HepG2 (cell line): Measurements from ENCODE around the gene JOSD1. TPM values are rescaled to one million over a fixed set of nuclear protein-coding genes. Genes with fewer than 3 reads are reported as not detected.

Experiments used
- ATAC-seq: fragments of 200-7000 bp; cut with Tn5 transposase; 3 replicates; pipeline ENCODE4 v1.9.1; 2020; ENCODE audit warnings: mild to moderate bottlenecking, moderate library complexity
- BruUV-seq: library from RNA; stranded (reverse); fragments of 400-500 nt; replicated peaks from 2 replicates; lab custom pipeline; 2021; lab: Mats Ljungman, UMichigan
- CTCF ChIA-PET: fragments of 300-600 bp; formaldehyde crosslinking; extraction: SDS; loops from one replicate; lab custom pipeline; 2021; ENCODE audit warnings: low total read pairs, inconsistent platforms, low intra/inter-chr PET ratio; lab: Yijun Ruan, JAX
- POLR2A ChIA-PET: fragments of 350-600 bp; sonication (Branson Sonifier 250); formaldehyde crosslinking; loops from one replicate; lab custom pipeline; 2020; ENCODE audit warnings: antibody characterized with exemption, inconsistent platforms; lab: Yijun Ruan, JAX
- DNase-seq: peaks from one replicate; pipeline ENCODE4 v3.0.0-alpha.2; 2015; ENCODE audit warnings: low spot score
- FAIRE-seq: peaks from 3 replicates; lab custom pipeline; 2011; peaks lifted over from hg19 to GRCh38; lab: Jason Lieb, UNC
- H2AFZ ChIP-seq: one replicate; pipeline ENCODE4 v1.6.1; 2011; ENCODE audit warnings: low read length, inconsistent platforms
- H3K27ac ChIP-seq: fragments of 300-600 bp; 3 replicates; pipeline ENCODE4 v1.8.0; 2011; ENCODE audit warnings: mixed run types, mild to moderate bottlenecking, mixed read lengths, low read length, inconsistent platforms; ENCODE audit not compliant: insufficient read depth; ENCODE audit errors: extremely low read length
- H3K27me3 ChIP-seq, 2 experiments: fragments of 200-600 bp in 1 of 2; 2 replicates in 1 of 2; 3 replicates in 1 of 2; pipeline versions ENCODE4 v1.6.0 to v1.8.0; 2011; ENCODE audit warnings: low read length in 2 of 2, mild to moderate bottlenecking in 2 of 2, moderate library complexity in 2 of 2, inconsistent platforms in 1 of 2; ENCODE audit not compliant: insufficient read depth in 2 of 2, control insufficient read depth in 1 of 2
- H3K36me3 ChIP-seq, 2 experiments: fragments of 200-600 bp in 1 of 2; replicated peaks in 1 of 2; 2 replicates in 1 of 2; 3 replicates in 1 of 2; pipeline versions ENCODE4 v1.5.1 to v1.8.0; 2011; ENCODE audit warnings: low read length in 2 of 2, inconsistent platforms in 1 of 2; ENCODE audit not compliant: insufficient read depth in 2 of 2, control insufficient read depth in 1 of 2
- H3K4me1 ChIP-seq: 2 replicates; pipeline ENCODE4 v1.5.1; 2012; ENCODE audit warnings: low read length, inconsistent platforms; ENCODE audit not compliant: insufficient read depth
- H3K4me2 ChIP-seq: 2 replicates; pipeline ENCODE4 v1.6.0; 2011; ENCODE audit warnings: low read depth, low read length, inconsistent platforms
- H3K4me3 ChIP-seq, 3 experiments: fragments of 200-600 bp in 1 of 3; sonication (generic), shearing (Covaris generic) in 1 of 3; replicated peaks in 1 of 3; 2 replicates each; pipeline ENCODE4 v1.5.1; 2011 to 2016; ENCODE audit warnings: low read length in 3 of 3, inconsistent platforms in 2 of 3, low read depth in 2 of 3, mild to moderate bottlenecking in 2 of 3, control low read depth in 1 of 3, mixed read lengths in 1 of 3; ENCODE audit not compliant: insufficient read depth in 1 of 3
- H3K79me2 ChIP-seq: one replicate; pipeline ENCODE4 v1.6.1; 2011; ENCODE audit warnings: low read length, inconsistent platforms; ENCODE audit not compliant: insufficient read depth
- H3K9ac ChIP-seq: 2 replicates; pipeline ENCODE4 v1.6.0; 2011; ENCODE audit warnings: mild to moderate bottlenecking, low read depth, low read length, inconsistent platforms; ENCODE audit not compliant: insufficient read depth
- H3K9me3 ChIP-seq: 2 replicates; pipeline ENCODE4 v1.5.1; 2012; ENCODE audit warnings: mild to moderate bottlenecking, low read length
- H4K20me1 ChIP-seq: 2 replicates; pipeline ENCODE4 v1.6.0; 2011; ENCODE audit warnings: inconsistent platforms, mild to moderate bottlenecking, low read length, moderate library complexity; ENCODE audit not compliant: insufficient read depth
- BATF2 ChIP-seq: sonication (generic); formaldehyde crosslinking; IDR thresholded peaks from 2 replicates; pipeline ENCODE4 v1.8.0; 2022; ENCODE audit warnings: mild to moderate bottlenecking, missing genetic modification reagents, moderate library complexity
- CCAR2 ChIP-seq: fragments of 200-400 bp; formaldehyde crosslinking; optimal IDR thresholded peaks from 2 replicates; pipeline ENCODE3; 2018; ENCODE audit warnings: low read depth, mild to moderate bottlenecking, low read length, moderate library complexity
- IRF1 ChIP-seq: sonication (generic); formaldehyde crosslinking; IDR thresholded peaks from 2 replicates; pipeline ENCODE4 v1.4.0; 2020; ENCODE audit warnings: low read depth, mild to moderate bottlenecking, missing genetic modification reagents
- KLF16 ChIP-seq, 2 experiments: sonication (generic) in 1 of 2; formaldehyde crosslinking in 1 of 2; IDR thresholded peaks; 2 replicates each; pipeline versions ENCODE4 v1.6.1 to v1.8.0; 2016 to 2023; ENCODE audit warnings: missing genetic modification reagents in 2 of 2, missing compliant biosample characterization in 1 of 2
- MIXL1 ChIP-seq: IDR thresholded peaks from 2 replicates; pipeline ENCODE4 v1.6.1; 2016
- NBN ChIP-seq: fragments of 450-650 bp; conservative IDR thresholded peaks from 2 replicates; pipeline ENCODE4 v1.6.1; 2017
- NCOR1 ChIP-seq: fragments of 200-600 bp; sonication (generic); IDR thresholded peaks from 2 replicates; pipeline ENCODE4 v1.7.0; 2017; ENCODE audit warnings: antibody characterized with exemption, low read length, borderline replicate concordance
- RNF219 ChIP-seq: sonication (generic); formaldehyde crosslinking; IDR thresholded peaks from 2 replicates; pipeline ENCODE4 v1.5.0; 2020; ENCODE audit warnings: mild to moderate bottlenecking, missing genetic modification reagents
- SALL2 ChIP-seq: sonication (generic); formaldehyde crosslinking; IDR thresholded peaks from 2 replicates; pipeline ENCODE4 v1.8.1; 2023; ENCODE audit warnings: mild to moderate bottlenecking, missing genetic modification reagents, inconsistent platforms
- SIX4 ChIP-seq: sonication (generic); formaldehyde crosslinking; IDR thresholded peaks from 2 replicates; pipeline ENCODE4 v1.4.0; 2020; ENCODE audit warnings: missing genetic modification reagents
- TBP ChIP-seq: sonication (generic); formaldehyde crosslinking; IDR thresholded peaks from 2 replicates; pipeline ENCODE4 v1.5.0; 2020; ENCODE audit warnings: missing genetic modification reagents
- ZBTB7A ChIP-seq: sonication (generic); formaldehyde crosslinking; IDR thresholded peaks from 2 replicates; pipeline ENCODE4 v1.8.0; 2022; ENCODE audit warnings: mild to moderate bottlenecking, missing genetic modification reagents
- ZNF292 ChIP-seq: sonication (generic); formaldehyde crosslinking; IDR thresholded peaks from 2 replicates; pipeline ENCODE4 v1.8.1; 2022; ENCODE audit warnings: mild to moderate bottlenecking, low read depth, missing genetic modification reagents, borderline replicate concordance
- ZNF3 ChIP-seq: IDR thresholded peaks from 2 replicates; pipeline ENCODE4 v1.7.0; 2017; ENCODE audit warnings: inconsistent platforms
- ZNF619 ChIP-seq: sonication (generic); formaldehyde crosslinking; IDR thresholded peaks from 2 replicates; pipeline ENCODE4 v1.4.0; 2020; ENCODE audit warnings: mild to moderate bottlenecking, missing genetic modification reagents
- ZNF678 ChIP-seq: sonication (generic); formaldehyde crosslinking; IDR thresholded peaks from 2 replicates; pipeline ENCODE4 v1.4.0; 2020; ENCODE audit warnings: mild to moderate bottlenecking, missing genetic modification reagents
- ZNF747 ChIP-seq: sonication (generic); formaldehyde crosslinking; IDR thresholded peaks from 2 replicates; pipeline ENCODE4 v1.8.1; 2023; ENCODE audit warnings: missing genetic modification reagents, mild to moderate bottlenecking, borderline replicate concordance
- WGBS: methylation state at CpG from one replicate; pipeline ENCODE4 v1.1.6; 2017; ENCODE audit warnings: low lambda C conversion rate; 5-methylcytosine and 5-hydroxymethylcytosine counted together
- in situ Hi-C: cut with HindIII; loops from 2 replicates; pipeline ENCODE4 v1.10.0; 2017; ENCODE audit warnings: low pct_unique_long_range_greater_than_20kb; ENCODE audit not compliant: extremely low pct_ligation_motif_present
- intact Hi-C: fragments of 100-400 bp; cut with micrococcal nuclease; formaldehyde crosslinking; loops from one replicate; pipeline ENCODE4 v1.10.0; 2022; ENCODE audit not compliant: unreplicated experiment
- polyA plus RNA-seq, 8 experiments: library from polyadenylated mRNA; depleted of rRNA in 3 of 8; stranded (reverse) in 7 of 8; unstranded in 1 of 8; fragments of >200 nt; fragmentation: Illumina TruSeq in 4 of 8; extraction: Trizol in 4 of 8; gene quantifications; 2 replicates each; pipeline versions ENCODE4 v1.2.1 to v1.2.3, GENCODE V29; 2011 to 2016; ENCODE audit warnings: low read depth in 4 of 8, missing spikeins in 1 of 8, mixed read lengths in 1 of 8; ENCODE audit not compliant: insufficient read depth in 1 of 8
- total RNA-seq, 5 experiments: library from RNA; depleted of rRNA; stranded (reverse); fragments of >200 nt; fragmentation: Illumina TruSeq; extraction: Trizol; gene quantifications; 2 replicates each; pipeline ENCODE4 v1.2.3, GENCODE V29; 2016; ENCODE audit warnings: low read depth in 1 of 5

Gene JOSD1
- total and polyA plus RNA-seq, 2 of the 13 experiments (the other 11 are each of a cell fraction or from before 2014, with no cell fraction given) = 31.7 to 38.4 TPM

GRCh38 chr22:38741576-38741975, 40.8 kb upstream of the JOSD1 start:
- Histone ChIP-seq H3K9me3 (no peaks in the 10 kb centered on the region), H3K9ac (no peak overlapping the region), H4K20me1 (no peaks in the 10 kb centered on the region), H3K79me2 (no peaks in the 10 kb centered on the region), H3K4me3 (no peak overlapping the region), H3K4me2 (no peak overlapping the region), H3K27ac (no peak overlapping the region), H2AFZ (no peak overlapping the region), H3K36me3 (peaks cover 53 to 88% of the 10 kb centered on the region in 2 experiments), H3K27me3 (no peaks in the 10 kb centered on the region), H3K4me1 (peaks cover 22% of the 10 kb centered on the region)
- ChIA-PET POLR2A (no interaction called here), CTCF (no interaction called here)
- 94% methylated on average over 10 of the region's 10 CpGs for WGBS
- FAIRE-seq (no peak), ATAC-seq (no peak), DNase-seq (no peak)
- intact Hi-C loops = no loop called here
- no TSS peak for BruUV-seq
- TF ChIP-seq SIX4 (CRISPR knock-in tag) (no peak), ZNF292 (CRISPR knock-in tag) (no peak), NBN (no peak), MIXL1 (CRISPR knock-in tag) (no peak), IRF1 (CRISPR knock-in tag) (no peak), ZNF619 (CRISPR knock-in tag) (no peak), SALL2 (CRISPR knock-in tag) (no peak), ZNF3 (CRISPR knock-in tag) (no peak), ZBTB7A (CRISPR knock-in tag) (no peak), TBP (CRISPR knock-in tag) (no peak), BATF2 (CRISPR knock-in tag) (no peak), ZNF678 (no peak), ZNF747 (no peak), CCAR2 (no peak), KLF16 (CRISPR knock-in tag; IDR thresholded peaks at IDR 0.05) (no peak), NCOR1 (no peak), RNF219 (CRISPR knock-in tag) (no peak)
- in situ Hi-C loops = no loop called here
